Liver (tissue), 9 donors: ENCODE results near the gene SHTN1. TPM values are rescaled to one million over a fixed set of nuclear protein-coding genes. Genes with fewer than 3 reads are reported as not detected.

Experiments
- DNase-seq: peaks from one replicate; pipeline ENCODE4 v3.0.0-alpha.2; 2017; ENCODE audit warnings: low spot score
- H3K27ac ChIP-seq, 2 donors: one replicate each; pipeline ENCODE4 v1.7.0; 2013; ENCODE audit warnings: inconsistent platforms in 2 of 2, low read length in 2 of 2, control low read depth in 1 of 2, low read depth in 1 of 2, mild to moderate bottlenecking in 1 of 2
- H3K27me3 ChIP-seq, 4 donors: one replicate each; pipeline versions ENCODE4 v1.6.1 to v1.7.0; 2013; ENCODE audit warnings: low read length in 3 of 4, inconsistent platforms in 1 of 4, mild to moderate bottlenecking in 1 of 4, moderate library complexity in 1 of 4; ENCODE audit not compliant: control insufficient read depth in 4 of 4, insufficient read depth in 4 of 4
- H3K36me3 ChIP-seq, 4 donors: one replicate each; pipeline versions ENCODE4 v1.6.1 to v1.7.0; 2013; ENCODE audit warnings: low read length in 3 of 4, mild to moderate bottlenecking in 3 of 4, low read depth in 1 of 4, moderate library complexity in 1 of 4; ENCODE audit not compliant: control insufficient read depth in 4 of 4, insufficient read depth in 3 of 4
- H3K4me1 ChIP-seq, 4 donors: one replicate each; pipeline versions ENCODE4 v1.6.1 to v1.7.0; 2013; ENCODE audit warnings: low read length in 3 of 4, mild to moderate bottlenecking in 3 of 4, moderate library complexity in 1 of 4; ENCODE audit not compliant: control insufficient read depth in 4 of 4, insufficient read depth in 4 of 4
- H3K4me3 ChIP-seq, 3 donors: one replicate each; pipeline versions ENCODE4 v1.6.1 to v1.7.0; 2013; ENCODE audit warnings: low read length in 3 of 3, control low read depth in 1 of 3, low read depth in 1 of 3, mild to moderate bottlenecking in 1 of 3
- H3K9ac ChIP-seq, 2 donors: one replicate each; pipeline ENCODE4 v1.7.0; 2013; ENCODE audit warnings: low read length in 2 of 2, mild to moderate bottlenecking in 2 of 2, moderate library complexity in 2 of 2, control low read depth in 1 of 2, low read depth in 1 of 2
- H3K9me3 ChIP-seq, 4 donors: one replicate each; pipeline versions ENCODE4 v1.6.1 to v1.7.0; 2013; ENCODE audit warnings: low read length in 3 of 4; ENCODE audit not compliant: control insufficient read depth in 4 of 4
- EGR1 ChIP-seq, 2 donors: IDR thresholded peaks; 2 replicates each; pipeline ENCODE4 v1.6.1; 2016 to 2018; ENCODE audit warnings: antibody characterized with exemption in 2 of 2, low read depth in 2 of 2
- FOXA1 ChIP-seq: IDR thresholded peaks from 2 replicates; pipeline ENCODE4 v1.6.1; 2016; ENCODE audit warnings: antibody characterized with exemption
- FOXA2 ChIP-seq: IDR thresholded peaks from 2 replicates; pipeline ENCODE4 v1.6.1; 2016; ENCODE audit warnings: antibody characterized with exemption
- GABPA ChIP-seq, 2 donors: IDR thresholded peaks in 1 of 2; conservative IDR thresholded peaks in 1 of 2; 2 replicates each; pipeline ENCODE4 v1.6.1; 2016; ENCODE audit warnings: antibody characterized with exemption in 2 of 2, mild to moderate bottlenecking in 1 of 2, moderate library complexity in 1 of 2
- HNF4A ChIP-seq, 2 donors: conservative IDR thresholded peaks; 2 replicates each; pipeline ENCODE4 v1.6.1; 2016; ENCODE audit warnings: antibody characterized with exemption in 2 of 2, mild to moderate bottlenecking in 2 of 2
- HNF4G ChIP-seq: IDR thresholded peaks from 2 replicates; pipeline ENCODE4 v1.6.1; 2016; ENCODE audit warnings: antibody characterized with exemption
- JUND ChIP-seq, 2 donors: IDR thresholded peaks; 2 replicates each; pipeline ENCODE4 v1.6.1; 2016; ENCODE audit warnings: antibody characterized with exemption in 2 of 2
- NR2F2 ChIP-seq: IDR thresholded peaks from 2 replicates; pipeline ENCODE4 v1.6.1; 2016; ENCODE audit warnings: antibody characterized with exemption
- RAD21 ChIP-seq, 2 donors: IDR thresholded peaks; 2 replicates each; pipeline ENCODE4 v1.6.1; 2016; ENCODE audit warnings: antibody characterized with exemption in 2 of 2, mild to moderate bottlenecking in 2 of 2
- REST ChIP-seq: IDR thresholded peaks from 2 replicates; pipeline ENCODE4 v1.6.1; 2016; ENCODE audit warnings: antibody characterized with exemption, mild to moderate bottlenecking
- SP1 ChIP-seq: IDR thresholded peaks from 2 replicates; pipeline ENCODE4 v1.6.1; 2018; ENCODE audit warnings: antibody characterized with exemption, mild to moderate bottlenecking
- WGBS: extraction: QIAGEN DNeasy Blood & Tissue Kit; methylation state at CpG from one replicate; pipeline ENCODE4 v1.1.7; 2013; 5-methylcytosine and 5-hydroxymethylcytosine counted together
- polyA plus RNA-seq, 2 donors: library from polyadenylated mRNA; stranded (reverse) in 1 of 2; unstranded in 1 of 2; fragments of 200-250 nt in 1 of 2; fragments of >200 nt in 1 of 2; fragmentation: Nextera tagmentation in 1 of 2; extraction: Ambion mirVana in 1 of 2; gene quantifications; one replicate each; pipeline versions ENCODE4 v1.2.1 to v1.2.3, GENCODE V29; 2013 to 2015
- total RNA-seq, 2 donors: library from RNA; depleted of rRNA; stranded (reverse); fragments of >200 nt; gene quantifications; one replicate each; pipeline ENCODE4 v1.2.3, GENCODE V29; 2014
- TF ChIP-seq, protein P1 (sequence below): IDR thresholded peaks from 2 replicates; pipeline ENCODE4 v1.6.1; 2016; ENCODE audit warnings: antibody characterized with exemption
- TF ChIP-seq, protein P2 (sequence below): IDR thresholded peaks from 2 replicates; pipeline ENCODE4 v1.6.1; 2016; ENCODE audit warnings: antibody characterized with exemption
- donor health status: healthy.
- donor health status: healthy.
- donor health status: healthy.
- donor health status: healthy.
- donor health status: healthy.

Gene SHTN1
- total and polyA plus RNA-seq, 4 donors, result 3.2 to 11.7 (median 10.3) TPM

- peaks cover 0 to 11% (median 3%) of the 10 kb centered on the region in 4 donors for H3K4me1 ChIP-seq
- no peak for TF ChIP-seq JUND (IDR thresholded peaks at IDR 0.05)
- no peak for TF ChIP-seq SP1
- TF ChIP-seq RAD21 (IDR thresholded peaks at IDR 0.05), result no peak
- TF ChIP-seq NR2F2, result no peak
- TF ChIP-seq REST, result no peak
- TF ChIP-seq EGR1 (IDR thresholded peaks at IDR 0.05; ENCODE audit: low read depth in 2 of 2), result no peak
- TF ChIP-seq FOXA2, result no peak
- no peak for TF ChIP-seq HNF4G
- TF ChIP-seq, protein P1, sequence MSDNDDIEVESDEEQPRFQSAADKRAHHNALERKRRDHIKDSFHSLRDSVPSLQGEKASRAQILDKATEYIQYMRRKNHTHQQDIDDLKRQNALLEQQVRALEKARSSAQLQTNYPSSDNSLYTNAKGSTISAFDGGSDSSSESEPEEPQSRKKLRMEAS, result no peak
- no peaks in the 10 kb centered on the region for H3K36me3 ChIP-seq
- H3K27ac ChIP-seq, result no peak overlapping the region
- no peak overlapping the region for H3K9ac ChIP-seq
- DNase-seq, result no peak
- H3K27me3 ChIP-seq, result no peaks in the 10 kb centered on the region
- WGBS, result 89% methylated on average over 1 of the region's 1 CpG
- H3K9me3 ChIP-seq, result no peaks in the 10 kb centered on the region
- no peak overlapping the region for H3K4me3 ChIP-seq
Measured at GRCh38 chr10:116992183-116992582, 12.8 kb downstream of the SHTN1 start.

DNA sequence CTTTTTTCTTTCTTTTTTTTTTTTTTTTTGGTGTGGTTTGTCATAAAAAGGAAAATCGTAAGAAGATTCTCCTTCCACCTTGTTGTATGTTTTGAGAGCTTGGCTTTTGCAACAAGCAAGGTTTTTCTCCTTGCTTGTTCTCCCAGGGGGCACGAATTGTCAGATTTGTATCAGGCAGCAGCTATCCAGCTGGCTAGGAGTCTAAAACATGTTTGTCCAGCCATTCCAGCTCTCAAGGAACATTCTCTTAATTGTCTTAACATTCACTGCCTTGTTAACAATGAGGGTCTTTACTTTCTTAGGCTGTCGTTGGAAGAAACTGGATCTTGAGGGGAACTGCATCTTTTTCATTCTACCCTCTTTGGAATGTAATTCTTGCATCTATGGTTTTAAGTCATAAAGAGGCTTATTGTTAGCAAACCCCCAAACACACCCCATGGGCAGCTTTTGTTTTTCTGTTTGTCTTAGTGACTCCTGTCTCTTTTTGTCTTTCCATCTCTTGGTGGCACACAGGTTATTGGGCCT, 14.6 kb downstream of the SHTN1 start:
- TF ChIP-seq GABPA (IDR thresholded peaks at IDR 0.05 in 1 of 2, conservative IDR thresholded peaks at IDR 0.05 in 1 of 2), result no peak
- TF ChIP-seq HNF4A (conservative IDR thresholded peaks at IDR 0.05), result no peak
- TF ChIP-seq, protein P1, result no peak
- TF ChIP-seq FOXA1, result no peak
- no peak for TF ChIP-seq REST
- TF ChIP-seq RAD21 (IDR thresholded peaks at IDR 0.05), result no peak
- TF ChIP-seq, protein P2, sequence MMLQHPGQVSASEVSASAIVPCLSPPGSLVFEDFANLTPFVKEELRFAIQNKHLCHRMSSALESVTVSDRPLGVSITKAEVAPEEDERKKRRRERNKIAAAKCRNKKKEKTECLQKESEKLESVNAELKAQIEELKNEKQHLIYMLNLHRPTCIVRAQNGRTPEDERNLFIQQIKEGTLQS, result no peak
- no peak for TF ChIP-seq HNF4G
- TF ChIP-seq JUND (IDR thresholded peaks at IDR 0.05), result no peak
- TF ChIP-seq FOXA2, result no peak
- DNase-seq, result no peak
- Histone ChIP-seq H3K4me1 (peaks cover 0 to 11% (median 3%) of the 10 kb centered on the region in 4 donors), H3K9me3 (no peaks in the 10 kb centered on the region), H3K36me3 (no peaks in the 10 kb centered on the region), H3K9ac (no peak overlapping the region), H3K27me3 (no peaks in the 10 kb centered on the region), H3K27ac (no peak overlapping the region), H3K4me3 (no peak overlapping the region)
- WGBS, result 89% methylated on average over 3 of the region's 3 CpGs
